ENCODE measurements around the gene IER5L. TPM values are rescaled to one million over a fixed set of nuclear protein-coding genes. Genes with fewer than 3 reads are reported as not detected.

The IER5L gene
- total RNA-seq, 6 donors from 2014 or later = 3.7 to 17.0 (median 10.3) TPM

DNA sequence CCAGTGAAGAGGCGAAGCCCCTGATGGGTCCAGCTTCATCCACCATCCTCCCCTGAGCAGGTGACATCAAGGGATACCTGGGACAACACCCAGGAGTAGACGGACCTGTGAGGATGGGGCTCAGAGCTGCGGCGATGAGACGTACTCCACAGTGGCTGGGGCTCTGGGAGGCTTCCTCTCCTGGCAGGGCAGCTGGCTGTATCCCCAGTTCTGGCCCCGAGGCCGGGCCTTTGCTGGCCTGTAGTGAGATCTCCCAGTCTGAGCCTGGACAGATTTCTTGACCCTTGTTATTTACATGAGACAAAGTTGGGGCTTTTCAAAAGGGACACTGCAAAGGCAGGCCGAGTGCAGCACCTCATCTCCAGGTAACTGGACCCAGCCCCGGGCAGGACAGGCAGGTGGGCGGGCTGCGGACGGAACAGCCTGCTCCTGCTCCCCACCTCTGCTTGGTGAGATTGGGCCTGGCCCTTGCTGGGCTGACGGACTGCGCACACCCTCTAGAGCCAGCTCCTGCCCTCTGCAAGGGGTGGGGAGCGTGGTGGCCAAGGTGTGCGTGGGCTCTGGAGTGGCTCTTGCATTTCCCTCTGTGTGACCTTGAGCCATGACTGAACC lies 23.1 kb downstream of the IER5L start:
- TF ChIP-seq EP300 (IDR thresholded peaks at IDR 0.05) = no peak
- TF ChIP-seq POLR2AphosphoS5 (IDR thresholded peaks at IDR 0.05) = no peak
- no peak for TF ChIP-seq POLR2A (IDR thresholded peaks at IDR 0.05)
- TF ChIP-seq, protein P1, sequence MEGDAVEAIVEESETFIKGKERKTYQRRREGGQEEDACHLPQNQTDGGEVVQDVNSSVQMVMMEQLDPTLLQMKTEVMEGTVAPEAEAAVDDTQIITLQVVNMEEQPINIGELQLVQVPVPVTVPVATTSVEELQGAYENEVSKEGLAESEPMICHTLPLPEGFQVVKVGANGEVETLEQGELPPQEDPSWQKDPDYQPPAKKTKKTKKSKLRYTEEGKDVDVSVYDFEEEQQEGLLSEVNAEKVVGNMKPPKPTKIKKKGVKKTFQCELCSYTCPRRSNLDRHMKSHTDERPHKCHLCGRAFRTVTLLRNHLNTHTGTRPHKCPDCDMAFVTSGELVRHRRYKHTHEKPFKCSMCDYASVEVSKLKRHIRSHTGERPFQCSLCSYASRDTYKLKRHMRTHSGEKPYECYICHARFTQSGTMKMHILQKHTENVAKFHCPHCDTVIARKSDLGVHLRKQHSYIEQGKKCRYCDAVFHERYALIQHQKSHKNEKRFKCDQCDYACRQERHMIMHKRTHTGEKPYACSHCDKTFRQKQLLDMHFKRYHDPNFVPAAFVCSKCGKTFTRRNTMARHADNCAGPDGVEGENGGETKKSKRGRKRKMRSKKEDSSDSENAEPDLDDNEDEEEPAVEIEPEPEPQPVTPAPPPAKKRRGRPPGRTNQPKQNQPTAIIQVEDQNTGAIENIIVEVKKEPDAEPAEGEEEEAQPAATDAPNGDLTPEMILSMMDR (IDR thresholded peaks at IDR 0.05) = no peak
- ATAC-seq (ENCODE audit: low FRiP score in 2 of 2) = no peak

DNA sequence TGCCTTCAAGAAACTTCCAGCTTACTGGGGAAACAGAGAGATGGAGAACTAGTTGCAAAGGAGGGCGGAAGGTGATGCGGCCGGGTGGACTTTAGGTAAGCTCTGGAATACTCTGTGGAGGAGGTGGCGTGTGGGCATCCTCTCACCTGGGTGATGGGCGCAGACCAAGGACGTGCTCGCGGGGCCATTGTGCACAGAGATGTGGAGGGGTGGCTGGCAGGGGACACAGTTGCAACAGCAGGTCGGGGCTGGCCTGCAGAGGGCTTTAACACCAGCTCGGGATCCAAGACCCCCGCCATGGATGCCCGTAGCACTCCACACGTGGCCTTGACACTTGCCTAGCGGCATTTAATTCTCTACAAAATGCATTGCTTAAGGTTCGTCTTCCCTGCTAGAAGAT lies 26.6 kb downstream of the IER5L start:
- DNase-seq = peak in 1 of 2 donors; percentile 52
- ATAC-seq (ENCODE audit: low FRiP score in 2 of 2) = no peak
- H3K27ac ChIP-seq = no peak overlapping the region

More for the DNA sequence above, 23.1 kb downstream of the IER5L start:
- Histone ChIP-seq H3K27me3 (no peaks in the 10 kb centered on the region), H3K36me3 (peaks cover 0 to 41% (median 10%) of the 10 kb centered on the region in 4 donors), H3K27ac (no peak overlapping the region), H3K9me3 (no peaks in the 10 kb centered on the region), H3K4me1 (no peaks in the 10 kb centered on the region), H3K4me3 (no peak overlapping the region)
- 95 to 98% methylated on average over 7 to 16 of the region's 16 CpGs for WGBS, 2 donors
- peak in 1 of 2 donors; percentile 57 for DNase-seq

DNA sequence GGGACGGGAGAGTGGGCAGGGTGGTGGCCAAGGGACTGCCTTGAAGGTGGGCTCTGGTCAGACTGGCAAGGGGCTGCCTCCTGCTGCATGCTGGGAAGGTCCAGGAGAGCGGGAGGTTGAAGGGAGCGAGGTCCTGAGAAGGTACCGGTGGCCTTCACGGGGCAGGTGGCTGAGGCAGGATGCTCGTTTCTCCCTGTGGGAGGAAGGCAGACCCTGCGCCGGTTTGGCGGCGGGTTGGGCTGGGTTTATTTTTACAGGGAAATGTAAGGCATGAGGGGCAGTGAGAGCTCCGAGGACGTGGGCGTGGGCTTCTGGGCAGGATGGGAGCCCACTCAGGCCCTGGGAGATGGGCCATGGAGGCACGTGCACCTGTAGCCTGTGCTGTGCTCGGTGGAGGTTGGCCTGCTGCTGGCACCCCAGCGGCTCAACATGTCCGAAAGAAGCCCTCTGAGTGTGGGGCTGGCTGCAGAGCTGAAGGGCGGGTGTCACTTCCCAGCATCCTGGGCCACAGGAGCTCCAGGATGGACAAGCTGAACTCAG lies 27.3 kb downstream of the IER5L start:
- TF ChIP-seq POLR2AphosphoS5 (IDR thresholded peaks at IDR 0.05) (no peak), EP300 (IDR thresholded peaks at IDR 0.05) (no peak), POLR2A (IDR thresholded peaks at IDR 0.05) (no peak)
- TF ChIP-seq, protein P1 (IDR thresholded peaks at IDR 0.05) = no peak
- Histone ChIP-seq H3K4me1 (peaks cover 16 to 24% (median 17%) of the 10 kb centered on the region in 4 donors), H3K27ac (no peak overlapping the region), H3K4me3 (no peak overlapping the region), H3K27me3 (no peaks in the 10 kb centered on the region), H3K36me3 (peaks cover 0 to 52% (median 24%) of the 10 kb centered on the region in 4 donors), H3K9me3 (no peaks in the 10 kb centered on the region)
- ATAC-seq (ENCODE audit: low FRiP score in 2 of 2) (no peak), DNase-seq (peak in 1 of 2 donors; percentile 61)
- WGBS, 2 donors = 84 to 90% methylated on average over 14 to 18 of the region's 18 CpGs

More for the DNA sequence above, 26.6 kb downstream of the IER5L start:
- Histone ChIP-seq H3K4me1 (peaks cover 9 to 17% (median 9%) of the 10 kb centered on the region in 4 donors), H3K4me3 (no peak overlapping the region), H3K27me3 (no peaks in the 10 kb centered on the region), H3K9me3 (no peaks in the 10 kb centered on the region), H3K36me3 (peaks cover 0 to 57% (median 24%) of the 10 kb centered on the region in 4 donors)
- TF ChIP-seq POLR2AphosphoS5 (IDR thresholded peaks at IDR 0.05) (no peak), POLR2A (IDR thresholded peaks at IDR 0.05) (no peak), EP300 (IDR thresholded peaks at IDR 0.05) (no peak)
- TF ChIP-seq, protein P1 (IDR thresholded peaks at IDR 0.05) = no peak
- 92 to 96% methylated on average over 15 of the region's 15 CpGs for WGBS, 2 donors

DNA sequence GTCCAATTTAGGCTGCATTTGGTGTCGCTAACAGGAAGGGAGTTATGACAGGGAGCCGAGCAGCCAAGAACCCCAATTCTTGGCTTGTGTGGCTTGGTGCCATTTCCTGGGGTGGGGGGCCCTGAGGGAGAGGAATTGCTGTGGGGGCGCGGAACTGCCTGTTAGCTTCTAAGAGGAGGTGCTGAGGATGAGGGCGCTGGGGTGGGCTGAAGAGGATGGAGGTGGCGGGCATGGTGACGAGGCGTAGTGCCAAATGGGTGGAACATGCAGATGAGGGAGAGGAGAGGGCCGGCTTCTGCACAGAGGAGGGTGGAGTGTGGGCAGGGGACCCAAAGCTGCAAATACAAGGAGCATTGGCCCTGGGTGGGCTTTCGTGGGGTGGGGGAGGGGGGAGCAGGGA lies 27.9 kb downstream of the IER5L start:
- Histone ChIP-seq H3K27me3 (no peaks in the 10 kb centered on the region), H3K36me3 (peaks cover 0 to 47% (median 22%) of the 10 kb centered on the region in 4 donors), H3K27ac (no peak overlapping the region), H3K4me3 (no peak overlapping the region), H3K4me1 (peaks cover 22 to 30% (median 23%) of the 10 kb centered on the region in 4 donors), H3K9me3 (no peaks in the 10 kb centered on the region)
- DNase-seq = no peak
- WGBS, 2 donors = 76 to 79% methylated on average over 10 of the region's 10 CpGs
- ATAC-seq (ENCODE audit: low FRiP score in 2 of 2) = no peak
- TF ChIP-seq EP300 (IDR thresholded peaks at IDR 0.05) (no peak), POLR2AphosphoS5 (IDR thresholded peaks at IDR 0.05) (no peak)
- TF ChIP-seq, protein P1 (IDR thresholded peaks at IDR 0.05) = no peak
